Kidney epithelial cell (primary cell): ENCODE measurements around the gene UBAC2. TPM values are rescaled to one million over a fixed set of nuclear protein-coding genes. Genes with fewer than 3 reads are reported as not detected.
A peak's percentile ranks its signal among the peaks of the same experiment; 100 is the strongest.

Experiments
- DNase-seq: peaks from one replicate; pipeline ENCODE4 v3.0.0-alpha.2; 2010; ENCODE audit warnings: low read depth
- H3K27me3 ChIP-seq: 2 replicates; pipeline ENCODE4 v1.6.0; 2011; ENCODE audit warnings: low read length; ENCODE audit not compliant: control insufficient read depth, insufficient read depth
- H3K36me3 ChIP-seq: 2 replicates; pipeline ENCODE4 v1.5.1; 2011; ENCODE audit warnings: low read length; ENCODE audit not compliant: control insufficient read depth, insufficient read depth
- H3K4me3 ChIP-seq: 2 replicates; pipeline ENCODE4 v1.5.1; 2011; ENCODE audit warnings: low read depth, mild to moderate bottlenecking, control low read depth, low read length
- total RNA-seq: library from RNA; depleted of rRNA; stranded (reverse); fragments of >200 nt; gene quantifications from 2 replicates; pipeline ENCODE4 v1.2.3, GENCODE V29; 2015
- TF ChIP-seq, protein P1 (sequence below): IDR thresholded peaks from 2 replicates; pipeline ENCODE4 v1.5.1; 2011; ENCODE audit warnings: mild to moderate bottlenecking, moderate library complexity, low read length, control low read depth, inconsistent platforms; ENCODE audit not compliant: insufficient read depth, poor library complexity, severe bottlenecking

The UBAC2 gene
- total RNA-seq, 1 donor from 2014 or later, result 83.6 TPM

DNA sequence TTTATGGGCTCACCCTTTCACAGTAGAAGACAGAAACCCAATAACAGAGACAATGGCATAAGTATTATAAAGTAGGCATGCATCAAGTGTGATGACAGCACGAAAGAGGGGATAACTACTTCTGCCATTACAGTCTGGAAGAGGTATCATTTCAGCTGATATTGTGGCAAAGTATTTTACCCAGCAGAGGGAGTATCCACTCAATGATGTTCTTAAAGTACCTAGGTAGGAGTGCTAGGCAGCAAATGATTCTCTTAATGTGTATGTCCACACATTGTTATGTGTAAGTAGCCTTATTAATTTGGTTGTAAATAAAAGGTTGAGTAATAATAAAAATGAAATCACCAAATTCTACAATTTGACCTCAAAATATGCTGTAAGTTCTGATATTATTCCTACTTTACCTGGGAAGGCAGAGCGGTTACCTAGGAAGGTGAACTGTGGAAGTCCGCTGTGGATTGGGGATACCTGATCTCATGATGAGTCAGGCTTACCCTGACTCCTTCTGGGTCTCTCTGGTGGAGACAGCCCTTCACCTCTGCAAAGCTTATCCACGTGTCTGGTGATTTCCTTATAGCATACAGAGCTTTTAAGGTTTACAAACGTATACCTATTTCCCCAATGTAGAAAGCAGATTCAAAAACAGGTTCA, 4.1 kb upstream of the UBAC2 start:
- Histone ChIP-seq H3K27me3 (no peaks in the 10 kb centered on the region), H3K4me3 (no peak overlapping the region), H3K36me3 (no peaks in the 10 kb centered on the region)
- TF ChIP-seq, protein P1, sequence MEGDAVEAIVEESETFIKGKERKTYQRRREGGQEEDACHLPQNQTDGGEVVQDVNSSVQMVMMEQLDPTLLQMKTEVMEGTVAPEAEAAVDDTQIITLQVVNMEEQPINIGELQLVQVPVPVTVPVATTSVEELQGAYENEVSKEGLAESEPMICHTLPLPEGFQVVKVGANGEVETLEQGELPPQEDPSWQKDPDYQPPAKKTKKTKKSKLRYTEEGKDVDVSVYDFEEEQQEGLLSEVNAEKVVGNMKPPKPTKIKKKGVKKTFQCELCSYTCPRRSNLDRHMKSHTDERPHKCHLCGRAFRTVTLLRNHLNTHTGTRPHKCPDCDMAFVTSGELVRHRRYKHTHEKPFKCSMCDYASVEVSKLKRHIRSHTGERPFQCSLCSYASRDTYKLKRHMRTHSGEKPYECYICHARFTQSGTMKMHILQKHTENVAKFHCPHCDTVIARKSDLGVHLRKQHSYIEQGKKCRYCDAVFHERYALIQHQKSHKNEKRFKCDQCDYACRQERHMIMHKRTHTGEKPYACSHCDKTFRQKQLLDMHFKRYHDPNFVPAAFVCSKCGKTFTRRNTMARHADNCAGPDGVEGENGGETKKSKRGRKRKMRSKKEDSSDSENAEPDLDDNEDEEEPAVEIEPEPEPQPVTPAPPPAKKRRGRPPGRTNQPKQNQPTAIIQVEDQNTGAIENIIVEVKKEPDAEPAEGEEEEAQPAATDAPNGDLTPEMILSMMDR, result peak; percentile 2
- DNase-seq, result no peak

DNA sequence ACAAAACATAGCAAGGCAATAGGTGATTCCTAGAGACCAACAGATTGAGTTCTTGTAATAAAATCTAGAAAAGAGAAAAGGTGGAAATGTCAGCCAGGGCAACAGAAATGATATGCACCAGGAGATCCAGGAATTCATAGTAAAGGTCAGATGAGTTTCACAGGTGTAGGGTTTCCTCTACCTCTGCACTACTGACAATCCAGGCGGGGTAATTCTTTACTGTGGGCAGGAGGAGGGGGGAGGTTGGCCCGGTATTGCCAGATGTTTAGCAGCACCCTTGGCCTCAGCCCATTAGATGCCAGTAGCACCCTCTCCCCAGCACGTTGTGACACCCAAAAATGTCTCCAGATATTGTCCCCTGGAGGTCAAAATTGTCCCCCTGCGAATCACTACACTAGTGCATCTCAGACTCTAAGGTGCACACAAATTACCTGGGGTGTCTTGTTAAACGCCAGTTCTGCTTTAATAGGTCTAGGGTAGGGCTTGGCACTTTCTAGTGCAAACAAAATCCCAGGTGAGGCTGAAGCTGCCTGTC, 3.5 kb upstream of the UBAC2 start:
- DNase-seq, result no peak
- Histone ChIP-seq H3K36me3 (no peaks in the 10 kb centered on the region), H3K27me3 (no peaks in the 10 kb centered on the region), H3K4me3 (no peak overlapping the region)
- TF ChIP-seq, protein P1, result no peak

DNA sequence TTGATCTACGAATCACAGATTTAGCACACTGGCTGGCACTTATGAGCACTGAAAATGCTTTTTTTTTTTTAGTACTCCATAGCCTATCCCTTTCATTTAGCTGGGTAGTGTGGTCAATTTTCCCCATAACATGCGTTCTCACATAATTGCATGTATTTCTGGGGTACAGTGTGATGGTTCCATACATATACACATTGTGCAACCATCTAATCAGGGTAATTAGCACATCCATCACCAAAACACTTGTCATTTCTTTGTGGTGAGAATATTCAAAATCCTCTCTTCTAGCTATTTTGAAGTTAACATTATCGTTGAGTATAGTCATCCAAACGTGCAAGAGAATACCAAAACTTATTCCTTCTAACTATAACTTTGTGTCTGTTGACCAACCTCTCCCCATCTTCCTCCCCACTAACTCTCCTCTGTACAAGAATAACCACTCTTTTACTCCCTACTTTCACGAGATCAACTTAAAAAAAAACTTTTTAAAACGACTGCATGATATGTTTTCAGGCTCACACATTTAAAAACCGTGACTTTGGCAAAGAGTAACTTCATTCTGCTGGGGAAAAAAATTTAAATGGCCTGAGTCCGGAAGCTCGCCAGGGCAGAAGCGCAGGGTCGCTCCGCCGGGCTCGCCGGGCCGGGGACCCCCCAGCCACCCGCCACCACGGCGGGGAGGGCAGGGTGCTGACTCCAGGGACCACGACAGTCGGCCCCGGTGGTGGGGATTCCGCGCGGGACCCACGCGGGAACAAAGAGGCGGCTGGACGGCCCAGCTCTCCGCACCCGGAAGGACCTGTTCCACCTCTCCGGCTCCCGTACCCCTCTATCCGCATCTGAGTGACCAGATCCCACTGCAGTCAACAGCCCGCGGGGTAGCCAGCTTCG, 868 bp upstream of the UBAC2 start:
- TF ChIP-seq, protein P1, result no peak
- no peak for DNase-seq

DNA sequence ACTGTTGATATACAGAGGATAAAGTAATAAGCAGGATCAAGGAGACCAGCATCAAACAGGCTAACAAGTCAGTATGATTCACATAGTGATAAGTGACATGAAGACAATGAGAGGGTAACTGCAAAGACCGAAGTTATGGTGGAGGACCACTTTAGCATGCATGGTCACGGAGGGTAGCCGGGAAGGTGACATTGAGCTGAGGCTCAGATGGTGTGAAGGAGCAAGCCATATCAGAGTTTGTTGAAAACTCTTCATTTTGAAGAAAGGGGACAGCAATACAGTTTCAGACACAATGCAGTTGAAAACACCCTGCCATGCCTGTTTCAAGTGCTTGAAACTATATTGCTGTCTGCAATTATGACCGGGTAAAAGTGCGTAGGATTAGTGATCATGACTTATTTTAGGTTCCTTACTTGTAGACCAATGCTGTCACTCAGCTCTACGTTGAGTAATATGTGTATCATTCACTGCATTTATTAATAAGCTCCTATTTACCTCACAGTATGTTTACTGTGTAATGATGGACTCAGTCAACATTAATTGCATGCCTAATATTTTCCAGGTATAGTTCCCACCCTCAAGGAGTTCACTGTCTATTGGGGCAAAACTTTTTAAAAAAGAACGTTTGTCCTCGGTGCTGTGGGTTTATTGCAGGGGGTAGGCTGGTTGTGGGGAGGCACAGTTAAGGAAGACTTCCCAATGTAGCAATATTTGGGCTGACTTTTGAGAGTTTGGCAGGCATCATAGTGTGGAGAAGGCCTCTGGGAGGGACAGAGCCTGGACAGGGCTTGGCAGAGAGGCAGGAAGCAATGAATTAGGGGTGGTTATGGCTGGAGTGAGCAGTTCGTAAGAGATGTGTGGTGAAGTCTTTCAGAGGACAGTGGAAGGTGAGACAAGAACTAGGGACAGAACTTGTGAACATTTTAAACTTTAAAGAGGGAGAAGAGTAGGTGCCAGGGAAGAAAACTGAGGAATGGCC, 3.2 kb downstream of the UBAC2 start:
- Histone ChIP-seq H3K36me3 (no peaks in the 10 kb centered on the region), H3K4me3 (no peak overlapping the region), H3K27me3 (no peaks in the 10 kb centered on the region)
- no peak for DNase-seq
- TF ChIP-seq, protein P1, result no peak

More for the DNA sequence above, 868 bp upstream of the UBAC2 start:
- Histone ChIP-seq H3K4me3 (peak overlapping the region; percentile 86), H3K36me3 (no peaks in the 10 kb centered on the region), H3K27me3 (no peaks in the 10 kb centered on the region)

DNA sequence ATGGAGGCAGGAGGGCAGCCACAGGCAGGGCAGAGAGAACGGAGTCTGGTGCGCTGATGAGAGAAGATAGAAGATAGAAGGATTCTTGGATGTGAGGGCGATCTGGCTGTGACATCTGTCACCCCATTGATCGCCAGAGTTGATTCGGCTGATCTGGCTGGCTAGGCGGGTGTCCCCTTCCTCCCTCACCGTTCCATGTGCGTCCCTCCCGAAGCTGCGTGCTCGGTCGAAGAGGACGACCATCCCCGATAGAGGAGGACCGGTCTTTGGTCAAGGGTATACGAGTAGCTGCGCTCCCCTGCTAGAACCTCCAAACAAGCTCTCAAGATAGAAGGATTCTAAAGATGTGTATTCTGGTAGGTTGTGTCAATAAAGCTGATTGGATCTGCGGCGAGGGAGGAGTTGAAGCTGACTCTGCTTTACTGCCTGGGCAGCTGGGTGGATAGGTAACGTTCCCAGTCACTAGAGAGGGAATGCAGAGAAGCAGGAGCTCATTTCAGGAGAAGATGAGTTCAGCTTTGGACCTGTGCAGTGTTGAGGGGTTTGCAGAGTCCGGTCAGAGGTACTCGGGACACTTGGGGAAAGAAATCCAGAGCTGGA, 5.1 kb downstream of the UBAC2 start:
- no peak for DNase-seq
- Histone ChIP-seq H3K36me3 (no peaks in the 10 kb centered on the region), H3K27me3 (no peaks in the 10 kb centered on the region), H3K4me3 (no peak overlapping the region)
- TF ChIP-seq, protein P1, result no peak
